HG03342 (cell line): ENCODE measurements around the gene NDUFA11.
A peak's percentile ranks its signal among the peaks of the same experiment; 100 is the strongest.

ENCODE experiments used
- ATAC-seq: cut with Tn5 transposase; IDR thresholded peaks from one replicate; pipeline ENCODE4 v1.9.1; 2021; ENCODE audit warnings: mild to moderate bottlenecking, moderate library complexity; ENCODE audit not compliant: unreplicated experiment

NDUFA11 gene

GRCh38 chr19:5903624-5904351 lies at the start of gene NDUFA11:
Gene NDUFA11 (minus strand): TSS chr19:5903790. CDS start chr19:5903708, 82 bp downstream.
- ATAC-seq: peak; percentile 30

- ATAC-seq: no peak
Observed at GRCh38 chr19:5953030-5953589, 49.5 kb upstream of the NDUFA11 start.

- ATAC-seq: no peak
Observed at GRCh38 chr19:5952193-5953029, 48.8 kb upstream of the NDUFA11 start.

- ATAC-seq: no peak
Observed at GRCh38 chr19:5951338-5951861, 47.8 kb upstream of the NDUFA11 start.

GRCh38 chr19:5950741-5951140 lies 47.2 kb upstream of the NDUFA11 start:
- no peak for ATAC-seq

- no peak for ATAC-seq
Observed at GRCh38 chr19:5949792-5950305, 46.3 kb upstream of the NDUFA11 start.

GRCh38 chr19:5948752-5949564 lies 45.4 kb upstream of the NDUFA11 start:
- ATAC-seq: no peak

- ATAC-seq: no peak
Observed at GRCh38 chr19:5947435-5947834, 43.8 kb upstream of the NDUFA11 start.

- ATAC-seq: no peak
Observed at GRCh38 chr19:5943623-5944022, 40.0 kb upstream of the NDUFA11 start.

- ATAC-seq: no peak
Observed at GRCh38 chr19:5943045-5943444, 39.5 kb upstream of the NDUFA11 start.

- no peak for ATAC-seq
Observed at GRCh38 chr19:5941673-5942072, 38.1 kb upstream of the NDUFA11 start.

- ATAC-seq: no peak
Observed at GRCh38 chr19:5940260-5941208, 36.9 kb upstream of the NDUFA11 start.

- ATAC-seq: no peak
Observed at GRCh38 chr19:5937550-5937949, 34.0 kb upstream of the NDUFA11 start.

GRCh38 chr19:5936292-5936592 lies 32.7 kb upstream of the NDUFA11 start:
- ATAC-seq: no peak

- no peak for ATAC-seq
Observed at GRCh38 chr19:5935473-5936291, 32.1 kb upstream of the NDUFA11 start.

- no peak for ATAC-seq
Observed at GRCh38 chr19:5934774-5935472, 31.3 kb upstream of the NDUFA11 start.

GRCh38 chr19:5934069-5934401 lies 30.4 kb upstream of the NDUFA11 start:
- ATAC-seq: no peak

- no peak for ATAC-seq
Observed at GRCh38 chr19:5933391-5934068, 29.9 kb upstream of the NDUFA11 start.
